Stimulated activated CD4-positive, alpha-beta T cell treated with anti-CD3 and anti-CD28 coated beads, Interleukin-15, amount 100 ng/mL, for 48 hours (primary cell): ENCODE data around the gene RAD9A.

Experiments used
- DNase-seq, 2 donors: peaks; one replicate each; pipeline ENCODE4 v3.0.0-alpha.2; 2020; ENCODE audit warnings: low read depth in 2 of 2

Gene RAD9A

DNA sequence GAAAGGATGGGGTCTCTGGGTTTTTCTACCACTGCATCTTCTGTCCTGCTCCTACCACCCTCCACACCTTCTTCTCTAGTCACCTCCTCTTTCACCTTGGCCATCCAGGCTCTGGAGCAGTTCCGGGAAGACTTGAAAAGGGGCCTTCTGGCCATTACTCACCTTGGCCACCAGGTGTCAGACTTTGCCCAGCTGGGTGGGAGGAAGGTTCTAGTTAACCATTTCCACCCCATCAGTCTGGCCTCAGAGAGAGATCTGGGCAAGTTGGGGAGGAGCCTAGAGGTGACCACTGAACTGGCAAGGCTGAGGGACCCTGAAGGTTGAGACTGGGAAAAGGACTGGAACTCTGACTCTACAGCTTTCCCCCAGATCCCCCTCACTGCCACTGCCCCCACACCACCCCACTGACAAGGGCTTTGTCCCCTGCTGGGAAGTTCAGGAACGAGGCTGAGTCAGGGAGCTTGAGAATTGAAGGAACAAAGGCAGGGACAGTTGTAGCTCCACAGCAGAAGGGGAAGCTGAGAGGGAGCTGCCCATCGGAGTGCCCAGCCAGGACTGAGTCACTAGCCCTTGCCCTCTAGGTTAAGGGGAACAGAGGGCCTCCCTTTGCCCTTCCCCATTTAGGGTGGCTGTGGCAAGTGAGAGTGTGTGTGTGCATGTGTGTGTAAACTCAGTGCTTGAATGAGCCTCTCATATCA, 34.8 kb upstream of the RAD9A start:
- peak; percentile 41 to 48 for DNase-seq

DNA sequence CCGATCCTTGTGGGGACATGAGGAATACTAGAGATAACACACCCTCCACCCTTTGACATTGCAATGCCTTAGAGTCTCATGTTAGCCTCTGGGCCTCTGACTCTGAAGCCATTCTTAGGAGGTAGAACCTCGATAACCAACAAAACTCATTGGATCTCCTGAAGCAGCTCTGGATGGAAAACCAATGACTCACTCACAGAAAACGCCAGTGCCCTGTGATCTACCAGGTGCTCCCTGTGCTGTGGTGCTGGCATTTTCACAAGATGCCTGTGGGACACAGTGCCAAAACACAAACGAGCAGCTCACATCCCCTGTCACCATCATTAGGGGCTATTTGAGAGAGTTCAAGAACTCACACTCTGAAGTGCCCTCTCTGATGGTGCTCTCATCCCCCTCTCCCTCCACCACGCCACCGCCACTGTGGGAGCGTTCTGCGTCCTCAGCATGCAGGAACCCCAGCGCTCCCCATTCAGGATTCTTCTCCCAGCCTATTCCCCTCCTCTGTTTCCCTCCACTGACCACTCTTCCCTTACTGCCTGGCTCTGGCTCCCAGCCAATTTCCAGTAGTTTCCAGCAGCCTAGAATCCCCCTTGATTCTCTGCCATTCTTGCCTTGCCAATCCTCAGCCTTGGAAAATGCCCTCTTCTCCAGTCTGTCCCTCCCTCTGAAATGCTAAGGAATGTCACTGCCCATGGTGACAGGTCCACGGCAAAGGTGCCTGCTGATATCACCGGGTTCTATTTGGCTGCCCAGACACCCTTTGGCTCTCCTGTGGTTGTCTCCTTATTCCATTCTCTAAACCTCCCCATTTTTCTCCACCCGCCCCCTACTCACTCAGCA, 33.7 kb upstream of the RAD9A start:
- DNase-seq, result no peak

DNA sequence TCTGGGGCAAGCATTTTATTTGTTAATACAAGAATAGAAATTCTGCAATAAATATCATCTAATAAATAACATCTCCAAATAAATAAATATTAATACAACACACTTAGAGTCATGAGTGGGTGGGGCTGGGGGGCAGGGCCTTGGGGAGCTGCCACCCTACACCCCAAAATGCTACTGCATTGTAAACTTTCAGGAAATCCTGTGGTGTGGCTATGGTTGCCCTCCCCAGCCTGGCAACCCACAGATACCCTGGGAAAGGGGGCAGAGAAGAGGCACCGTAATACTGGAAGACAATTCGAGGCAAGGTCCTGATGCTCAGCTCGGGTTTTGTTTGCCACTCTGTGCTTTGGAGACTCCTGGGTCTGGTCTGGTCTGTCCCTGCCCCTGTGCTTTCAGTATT, 27.6 kb upstream of the RAD9A start:
- no peak for DNase-seq

DNA sequence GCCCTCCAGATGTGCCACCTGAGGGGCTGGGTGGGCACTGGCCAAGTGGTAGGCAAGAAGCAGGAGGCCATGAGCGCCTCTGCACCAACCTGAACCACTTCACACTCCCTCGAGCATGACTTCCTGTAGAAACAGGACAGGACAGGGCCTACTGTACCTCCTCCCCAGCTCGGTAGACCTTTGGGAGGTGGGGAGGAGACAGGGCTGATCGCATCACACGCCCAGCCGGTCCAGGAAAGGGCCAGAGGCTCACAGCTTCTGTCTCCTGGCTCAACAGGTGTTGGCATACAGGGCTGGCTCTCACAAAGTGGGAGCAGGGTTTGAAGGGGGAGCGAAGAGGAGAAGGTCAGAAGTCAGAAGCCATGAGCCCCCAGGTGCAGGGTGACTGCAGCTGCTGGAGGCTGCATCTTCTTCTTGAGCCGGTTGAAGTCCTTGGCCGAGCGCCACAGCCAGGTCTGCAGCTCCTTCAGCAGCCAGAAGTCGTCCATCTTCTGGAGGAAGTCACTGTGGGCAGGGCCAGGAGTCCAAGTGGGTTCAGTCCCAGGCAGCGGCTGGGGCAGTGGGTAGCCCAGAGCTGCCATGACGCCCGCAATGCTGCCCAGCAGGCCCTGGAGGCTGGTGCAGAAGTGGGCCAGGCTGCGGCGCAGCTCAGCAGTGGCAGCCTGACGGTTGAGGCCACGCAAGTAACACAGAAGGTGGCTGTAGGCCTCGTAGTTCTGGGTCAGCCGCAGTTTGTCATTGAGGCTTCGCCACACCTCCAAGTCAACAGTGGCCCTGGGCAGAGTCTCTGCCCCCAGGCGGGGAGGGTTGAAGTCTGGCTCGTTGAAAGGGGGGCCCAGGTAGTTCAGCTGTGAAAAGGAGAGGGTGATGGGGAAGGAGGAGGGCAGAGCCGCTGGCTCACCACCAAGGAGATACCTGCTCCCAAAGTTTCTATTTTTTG, 26.7 kb upstream of the RAD9A start:
- no peak for DNase-seq

DNA sequence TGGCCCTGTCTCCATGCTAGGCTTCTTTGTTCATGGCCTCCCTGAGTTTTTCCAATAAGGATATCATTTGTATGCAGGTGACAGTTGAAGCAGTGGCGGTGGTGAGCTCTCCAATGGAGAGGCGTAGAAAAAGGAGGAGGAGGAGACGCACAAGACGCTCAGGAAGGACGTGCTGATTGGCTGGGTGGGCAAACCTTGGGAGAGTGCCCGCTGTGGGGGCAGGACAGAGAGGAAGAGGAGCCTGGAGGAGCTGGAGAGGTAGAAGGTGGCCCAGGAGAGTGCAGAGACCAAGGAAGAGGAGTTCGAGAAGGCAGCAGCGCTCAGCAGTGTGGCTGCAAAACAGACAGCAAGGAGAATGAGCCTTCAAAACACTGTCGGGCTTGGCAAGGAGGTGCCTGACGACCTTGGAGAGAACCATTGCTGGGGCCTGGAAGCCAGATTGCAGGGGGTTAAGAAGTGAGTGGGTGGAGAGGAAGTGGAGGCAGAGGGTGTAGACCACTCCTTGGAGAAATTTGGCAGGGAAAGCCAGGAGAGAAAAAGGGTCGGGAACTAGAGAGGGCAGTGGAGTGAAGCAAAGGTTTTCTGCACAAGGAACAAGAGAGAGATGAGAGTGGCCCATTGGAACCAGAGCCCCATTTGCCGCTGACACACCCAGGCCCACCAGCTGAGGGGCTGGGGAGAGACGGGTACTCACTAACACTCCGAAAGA, 25.9 kb upstream of the RAD9A start:
- DNase-seq, result no peak

DNA sequence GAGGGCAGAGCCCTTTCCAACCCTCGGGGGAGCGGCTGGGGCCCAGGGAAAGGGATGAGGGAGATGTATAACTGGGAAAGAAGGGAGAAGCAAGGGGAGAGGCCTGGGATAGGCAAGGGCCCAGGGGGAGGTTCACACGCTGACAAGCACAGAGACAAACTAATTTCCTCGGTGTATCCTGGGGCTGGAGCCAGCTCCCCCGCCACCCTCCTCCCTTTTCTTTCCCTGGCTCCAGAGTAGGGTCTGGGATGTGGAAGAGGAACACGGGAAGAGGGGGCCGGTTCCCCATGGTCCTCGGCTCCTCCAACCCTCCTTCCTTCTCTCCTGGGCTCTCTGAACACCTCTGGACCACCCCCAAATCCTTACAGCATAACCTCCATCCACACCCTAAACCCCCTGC, 25.2 kb upstream of the RAD9A start:
- DNase-seq, result no peak

DNA sequence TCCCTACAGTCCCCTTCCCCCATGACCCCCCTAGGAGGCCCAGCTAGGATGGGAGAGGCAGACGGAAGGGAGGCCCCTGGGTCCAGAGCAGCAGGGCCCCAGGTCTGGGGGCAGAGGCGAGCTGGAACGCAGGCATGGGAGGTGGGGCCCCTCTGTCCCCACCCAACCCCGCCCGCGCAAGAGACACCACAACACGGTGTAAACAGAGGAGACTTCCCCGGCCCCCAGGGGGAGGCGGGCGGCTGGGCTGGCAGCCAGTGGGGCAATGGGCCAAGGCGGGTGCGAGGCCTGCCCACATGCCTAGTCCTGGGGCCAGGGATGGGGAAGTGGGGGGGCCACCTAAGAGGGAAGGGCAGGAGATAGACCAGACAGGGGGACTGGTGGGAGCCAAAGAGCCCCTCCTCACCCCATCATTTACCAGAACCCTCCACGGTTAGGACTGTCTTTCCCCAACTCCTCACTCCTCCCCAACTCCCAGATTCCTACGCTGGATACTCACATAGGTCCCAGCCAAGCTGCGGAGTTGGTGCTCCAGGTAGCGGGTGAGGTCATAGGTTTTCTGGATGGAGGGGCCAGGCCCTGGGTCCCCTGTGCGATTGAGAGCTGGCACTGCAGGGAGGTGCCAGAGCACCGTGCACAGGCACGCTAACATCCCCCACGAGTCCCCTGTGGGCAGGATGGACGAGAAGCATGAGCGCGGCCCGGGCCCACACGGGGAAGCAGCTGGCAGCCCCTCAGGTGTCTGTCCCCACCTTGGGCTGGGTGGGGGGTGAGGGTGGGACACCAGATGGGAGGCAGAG, 24.6 kb upstream of the RAD9A start:
- no peak for DNase-seq

DNA sequence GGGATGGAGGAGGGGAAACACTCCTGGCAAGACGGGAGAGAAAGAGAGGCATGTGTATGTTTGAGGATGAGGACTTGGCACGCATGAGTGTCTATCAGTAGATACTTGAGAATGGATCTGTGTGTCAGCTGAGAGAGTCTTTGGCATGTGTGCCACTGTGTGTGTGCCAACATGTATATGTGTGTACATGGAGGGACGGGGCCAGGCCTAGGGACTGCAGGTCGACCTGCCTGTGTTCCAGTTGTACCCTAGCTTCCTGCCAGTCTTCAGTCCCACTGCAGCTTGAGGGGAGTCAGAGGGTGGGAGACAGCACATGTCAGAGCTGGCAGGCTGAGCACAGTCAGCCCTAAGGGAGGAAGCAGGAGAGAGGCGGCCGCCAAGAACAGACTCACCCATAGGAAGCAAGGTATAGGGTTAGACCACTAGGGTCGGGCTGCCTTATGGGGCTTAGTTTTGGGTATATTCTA, 24.0 kb upstream of the RAD9A start:
- DNase-seq, result no peak

DNA sequence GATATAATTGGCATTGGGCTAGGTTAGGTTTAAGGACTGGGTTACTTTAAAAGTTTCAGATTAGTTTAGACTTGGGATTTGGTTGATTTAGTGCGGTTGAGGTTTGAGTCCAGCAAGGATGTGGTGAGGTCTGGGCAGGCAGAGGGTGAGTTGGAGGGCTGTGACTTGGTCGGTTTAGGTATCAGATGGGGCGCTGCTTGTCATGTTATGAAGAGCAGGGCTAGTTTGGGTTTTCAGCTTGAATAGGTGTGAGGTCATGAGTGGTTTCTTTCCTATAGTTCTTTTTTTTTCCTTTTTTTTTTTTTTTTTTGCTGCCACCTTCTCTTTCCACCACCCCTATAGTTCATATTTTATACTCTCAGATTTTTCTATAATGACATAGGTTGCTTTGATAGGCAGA, 23.2 kb upstream of the RAD9A start:
- no peak for DNase-seq

DNA sequence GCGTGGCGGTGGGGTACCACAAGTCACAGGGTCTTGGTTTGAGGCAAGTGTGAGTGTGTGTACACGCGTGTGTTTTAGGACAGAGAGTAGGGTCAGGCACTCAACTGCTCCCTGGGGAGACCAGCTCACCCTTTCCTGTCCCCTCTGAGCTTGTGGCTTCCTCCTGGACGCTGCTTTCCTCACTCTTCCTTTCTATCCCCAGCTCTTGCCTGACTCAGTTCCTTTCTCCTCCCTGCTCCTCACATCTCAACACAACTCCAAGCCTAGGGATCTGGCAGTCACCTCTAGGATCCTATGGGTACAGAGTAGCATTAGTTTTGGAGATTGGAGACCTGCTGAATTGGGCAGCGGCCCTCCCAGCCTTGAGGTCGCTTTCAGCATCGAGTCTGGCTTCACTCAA, 22.5 kb upstream of the RAD9A start:
- no peak for DNase-seq

DNA sequence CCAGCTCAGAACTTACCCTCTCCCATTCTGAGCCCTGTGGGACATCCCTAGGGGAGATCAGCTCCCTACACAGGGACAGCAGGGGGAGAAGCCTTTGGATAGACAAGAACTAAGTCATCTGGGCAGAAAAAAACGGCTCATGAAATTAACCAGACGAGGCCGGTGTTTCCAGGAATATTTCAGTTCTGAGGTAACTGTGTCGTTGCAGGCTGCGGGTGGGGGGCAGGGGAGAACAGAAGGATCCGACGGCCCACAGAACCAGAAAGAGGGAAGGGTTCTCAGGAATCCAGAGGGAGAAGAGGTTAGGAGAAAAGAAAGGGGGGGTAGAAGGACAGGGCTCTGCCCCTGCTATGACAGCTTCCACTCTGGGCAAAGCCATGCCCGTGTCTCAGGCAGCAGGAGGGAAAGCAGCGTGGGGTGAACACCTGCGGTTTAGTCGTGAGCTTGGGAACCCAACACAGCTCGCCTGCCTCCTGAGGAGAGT, 21.9 kb upstream of the RAD9A start:
- DNase-seq, result no peak

DNA sequence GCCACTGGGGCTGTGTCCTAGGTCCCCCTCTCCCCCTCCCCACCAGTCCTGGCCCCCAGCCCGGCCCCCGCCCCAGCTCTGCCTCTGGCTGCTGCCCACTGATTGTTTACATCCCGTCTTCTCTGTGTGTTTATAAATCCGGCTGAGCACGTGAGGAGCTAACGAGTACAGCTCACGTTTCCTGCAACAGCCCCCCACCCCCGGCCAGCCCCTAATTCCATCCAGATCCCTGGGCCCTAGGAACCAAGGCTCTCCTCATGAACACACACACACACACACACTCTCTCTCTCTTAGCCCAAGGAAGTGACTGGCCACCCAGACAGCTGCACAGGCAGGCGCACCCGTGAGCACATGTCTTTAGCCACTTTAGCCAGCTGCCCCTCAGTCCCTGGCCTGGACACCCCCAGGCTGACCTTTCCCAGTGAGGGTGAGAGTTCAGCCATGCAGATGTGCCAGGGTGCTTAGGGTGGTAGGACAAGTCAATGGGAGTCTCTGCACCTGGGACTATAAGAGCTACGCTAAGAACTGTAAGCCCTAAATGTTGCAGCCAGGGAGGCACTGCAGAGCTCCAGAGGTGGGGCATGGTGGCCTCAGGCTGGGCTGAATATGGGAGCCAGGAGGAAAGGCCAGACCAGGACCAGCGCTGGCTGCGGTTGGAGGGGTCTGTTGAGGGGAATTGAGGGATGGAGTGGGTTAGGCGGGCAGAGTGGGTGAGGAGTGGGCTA, 21.3 kb upstream of the RAD9A start:
- DNase-seq, result no peak

DNA sequence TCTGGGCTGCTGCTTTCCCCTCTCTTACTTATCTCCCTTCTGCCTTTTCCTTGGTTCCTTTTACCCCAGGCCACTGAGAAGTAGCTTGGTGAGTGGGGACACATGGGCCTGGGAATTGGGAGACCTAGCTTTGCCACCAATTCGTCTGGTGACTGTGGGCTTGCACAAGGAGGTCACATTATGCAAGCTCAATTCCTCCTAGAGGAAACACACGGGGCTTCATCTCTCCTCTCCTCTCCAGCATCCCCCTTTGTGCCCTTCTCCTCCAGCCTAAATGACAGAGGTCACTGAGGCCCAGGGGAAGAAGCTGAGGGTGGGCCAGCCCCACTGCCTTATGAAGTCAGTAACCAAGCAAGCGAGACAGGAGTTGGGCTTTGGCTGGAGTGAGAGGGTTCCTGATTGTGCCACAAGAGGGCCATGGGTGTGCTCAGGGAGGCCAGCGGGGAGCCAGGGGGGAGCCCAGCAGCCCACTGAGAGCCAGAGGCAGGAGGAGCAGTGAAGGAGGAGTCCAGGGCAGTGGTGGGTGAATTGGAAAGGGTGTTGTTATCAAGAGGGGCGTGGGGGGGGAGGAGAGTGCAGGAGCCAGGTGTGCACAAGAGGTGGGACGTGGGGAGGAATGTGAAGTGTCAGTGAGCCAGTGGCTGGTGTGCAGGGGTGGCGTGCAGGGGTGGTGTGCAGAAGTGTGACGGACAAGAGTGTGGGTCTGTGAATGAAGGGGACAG, 20.4 kb upstream of the RAD9A start:
- no peak for DNase-seq

DNA sequence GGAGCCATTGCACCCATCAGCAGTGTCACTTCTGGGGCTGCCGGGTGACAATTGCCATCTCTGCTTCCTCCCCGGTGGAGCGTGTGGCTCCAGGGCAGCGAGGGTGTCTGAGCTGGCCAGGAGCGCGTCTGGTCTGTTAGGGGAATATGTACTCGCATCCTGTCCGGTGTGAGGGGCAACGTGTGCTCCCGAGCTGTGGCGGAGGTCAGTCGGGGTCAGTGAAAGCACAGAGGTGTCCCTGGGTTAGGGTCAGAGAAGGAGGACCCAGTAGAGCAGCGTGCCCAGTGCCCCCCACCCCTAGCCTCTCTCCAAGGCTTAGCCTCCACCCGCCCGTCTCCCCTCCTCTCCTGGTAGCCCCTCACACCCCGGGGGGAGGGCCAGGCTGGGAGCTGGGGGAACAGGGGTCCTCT, 19.9 kb upstream of the RAD9A start:
- no peak for DNase-seq

DNA sequence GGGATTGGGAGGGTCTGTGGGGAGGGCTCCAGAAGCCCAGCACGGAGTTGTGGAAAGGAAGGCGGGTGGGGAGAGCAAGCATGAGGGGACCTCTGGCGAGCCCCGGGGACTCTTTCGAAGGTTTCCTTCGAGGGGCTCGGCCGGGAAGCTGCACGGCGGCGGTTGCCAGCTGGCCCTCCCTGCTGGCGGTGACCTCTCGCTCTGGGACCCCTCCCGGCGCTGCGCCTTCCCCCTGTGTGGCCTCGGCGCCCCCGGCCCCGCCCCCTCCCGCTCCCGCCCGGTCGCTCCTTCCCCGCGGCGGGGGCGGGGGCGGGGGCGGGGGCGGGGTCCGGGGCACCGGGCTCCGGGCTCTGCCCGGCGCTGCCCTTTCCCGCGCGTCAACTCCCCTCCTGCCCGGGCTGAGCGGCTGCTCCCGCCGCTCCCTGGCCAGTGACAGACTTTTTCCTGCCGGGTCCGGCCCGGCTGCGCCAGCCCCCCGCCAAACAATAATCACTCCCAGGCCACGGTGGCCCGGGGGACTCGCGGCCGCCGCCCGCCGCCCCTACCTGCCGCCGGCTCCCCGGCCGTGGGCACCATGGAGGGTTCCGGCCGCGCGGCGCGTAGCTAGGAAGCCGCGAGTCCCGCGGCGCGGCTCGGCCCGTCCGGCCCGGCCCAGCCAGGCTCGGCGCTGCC, 19.3 kb upstream of the RAD9A start:
- DNase-seq, result no peak

DNA sequence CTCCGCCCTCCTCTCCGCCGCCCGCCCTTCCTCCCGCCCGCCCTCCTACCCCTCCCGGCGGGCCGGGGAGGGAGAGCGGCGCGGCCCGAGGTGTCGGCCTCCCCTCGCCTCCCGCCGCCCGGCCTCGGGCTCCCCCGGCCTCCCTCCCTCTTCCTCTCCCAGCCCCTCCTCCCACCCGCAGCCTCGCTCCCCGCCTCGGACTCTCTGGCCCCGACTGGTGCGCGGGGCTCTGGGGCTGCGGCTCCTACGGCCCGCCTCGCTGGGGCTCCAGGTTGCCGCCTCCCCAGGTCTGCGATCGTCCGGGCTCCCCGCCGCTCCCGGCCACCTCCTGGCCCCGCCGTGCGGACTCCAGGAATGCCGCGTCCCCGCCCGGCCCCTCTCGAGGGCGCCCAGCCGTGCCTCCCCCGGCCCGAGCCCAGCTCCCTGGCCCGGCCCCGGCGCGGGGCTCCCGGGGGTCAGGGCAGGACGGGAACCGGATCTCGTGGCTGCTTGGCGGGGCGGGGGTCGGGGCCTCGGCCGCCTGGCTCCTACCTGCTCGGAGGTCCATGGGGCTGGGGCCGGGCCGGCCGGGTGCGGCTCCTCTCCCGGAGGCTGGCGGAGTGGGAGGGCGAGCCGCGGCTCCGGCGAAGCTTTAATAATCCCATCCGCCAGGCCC, 18.7 kb upstream of the RAD9A start, which contains the start of gene CLCF1:
CLCF1 (minus strand) TSS at position 606 of the 655 bp plus-strand sequence; CDS start at position 547, 59 bp downstream.
- DNase-seq, result no peak

DNA sequence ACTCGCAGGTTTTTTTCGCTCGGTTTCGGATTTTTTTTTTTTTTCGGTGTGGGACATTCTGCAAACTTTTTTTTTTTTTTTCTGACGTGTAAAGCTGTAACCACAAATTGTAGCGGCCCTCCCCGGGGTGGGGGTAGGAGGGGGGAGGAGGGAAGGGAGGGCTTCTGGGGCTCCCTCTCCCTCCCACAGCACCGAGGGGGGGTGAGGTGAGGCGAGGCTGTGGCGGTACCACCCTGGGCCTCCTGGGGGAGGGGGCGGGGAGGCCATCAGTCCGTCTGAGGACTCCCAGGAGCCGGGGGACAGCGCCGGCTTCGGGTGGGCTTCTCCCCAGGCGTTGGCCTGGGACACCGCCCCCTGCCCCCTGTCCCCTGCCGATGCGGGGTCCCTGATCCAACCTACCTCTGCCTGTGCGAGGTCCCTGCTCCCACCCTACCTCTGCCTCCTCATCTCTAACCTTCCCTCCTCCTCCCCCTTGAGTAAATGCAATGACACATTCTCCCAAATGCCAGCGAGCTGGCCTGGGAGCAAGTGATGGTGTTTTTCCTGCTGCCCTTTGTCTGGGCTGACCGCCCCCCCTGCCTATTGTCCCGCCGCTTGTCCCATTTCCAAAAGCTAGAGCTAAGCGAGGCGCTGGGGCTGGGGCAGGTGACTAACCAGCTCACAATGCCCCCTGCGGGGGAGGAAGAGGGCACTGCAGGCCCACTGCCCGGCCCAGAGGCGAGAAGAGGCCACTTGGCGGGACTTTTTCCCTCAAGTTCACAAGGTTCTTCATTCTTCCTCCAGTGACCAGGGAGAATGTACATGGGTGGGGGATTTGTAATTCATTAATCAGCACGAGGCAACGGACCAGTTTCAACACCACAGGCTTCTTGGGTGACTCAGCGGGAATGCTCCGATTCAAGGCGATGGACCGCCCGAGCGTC, 17.9 kb upstream of the RAD9A start:
- no peak for DNase-seq
